GM20431 (cell line): ENCODE results near the gene VPS35.

Source experiments
- in situ Hi-C: fragments of 300-500 bp; cut with MseI, MboI; formaldehyde crosslinking; loops from one replicate; pipeline ENCODE4 v1.15.0; 2020; ENCODE audit warnings: low sequenced_read_pairs; ENCODE audit not compliant: unreplicated experiment

The VPS35 gene

DNA sequence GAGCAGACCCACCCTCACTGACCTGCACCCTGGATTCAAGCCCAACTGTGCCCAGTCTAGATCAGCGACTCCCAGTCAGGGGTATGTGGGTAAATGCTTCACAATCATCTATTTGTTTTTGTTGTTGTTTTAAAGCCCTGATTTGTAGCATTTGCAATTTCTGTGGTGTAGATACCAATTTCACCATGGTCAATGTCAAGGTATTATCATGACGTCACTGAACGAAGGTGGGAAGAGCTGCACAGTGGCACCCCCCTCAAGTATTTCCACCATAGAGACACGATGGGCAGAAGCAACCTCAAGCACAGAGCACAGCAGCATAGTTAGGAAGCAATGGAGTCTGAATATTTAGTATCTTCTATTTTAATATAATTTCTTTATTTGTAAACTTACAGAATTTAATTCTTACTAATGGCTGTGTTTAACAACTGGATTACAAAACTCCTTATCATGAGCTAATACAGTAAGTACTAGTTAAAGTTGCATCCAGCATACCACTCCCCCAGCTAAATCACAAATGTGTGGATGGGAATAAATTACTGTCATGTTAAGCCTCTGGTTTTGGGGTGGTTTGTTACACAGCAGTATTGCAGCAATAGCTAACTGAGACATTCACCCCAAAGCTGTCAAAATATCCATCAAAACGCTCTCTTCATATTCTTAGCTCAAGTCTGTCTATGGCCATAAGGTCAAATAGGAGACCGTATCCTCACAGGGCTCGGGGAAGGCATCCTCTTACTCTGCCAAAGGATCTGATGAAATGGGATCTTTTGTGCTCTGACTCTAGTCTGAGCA, 26.0 kb upstream of the VPS35 start:
- in situ Hi-C loops: no loop called here

DNA sequence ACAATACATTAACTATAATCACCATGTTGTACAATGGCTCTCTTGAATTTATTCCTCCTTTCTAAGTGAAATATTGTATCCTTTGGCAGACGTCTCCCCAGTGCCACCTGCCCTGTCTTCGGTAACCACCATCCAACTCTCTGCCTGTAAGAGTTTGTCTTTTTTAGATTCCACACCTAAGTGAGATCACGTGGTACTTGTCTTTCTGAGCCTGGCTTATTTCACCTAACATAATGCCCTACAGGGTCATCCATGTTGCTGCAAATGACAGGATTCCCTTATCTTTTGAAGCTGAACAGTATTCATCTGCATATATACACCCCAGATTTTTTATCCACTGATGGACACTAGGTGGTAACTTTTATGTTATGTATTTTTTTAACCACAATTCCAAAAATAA, 24.7 kb upstream of the VPS35 start:
- in situ Hi-C loops: no loop called here

DNA sequence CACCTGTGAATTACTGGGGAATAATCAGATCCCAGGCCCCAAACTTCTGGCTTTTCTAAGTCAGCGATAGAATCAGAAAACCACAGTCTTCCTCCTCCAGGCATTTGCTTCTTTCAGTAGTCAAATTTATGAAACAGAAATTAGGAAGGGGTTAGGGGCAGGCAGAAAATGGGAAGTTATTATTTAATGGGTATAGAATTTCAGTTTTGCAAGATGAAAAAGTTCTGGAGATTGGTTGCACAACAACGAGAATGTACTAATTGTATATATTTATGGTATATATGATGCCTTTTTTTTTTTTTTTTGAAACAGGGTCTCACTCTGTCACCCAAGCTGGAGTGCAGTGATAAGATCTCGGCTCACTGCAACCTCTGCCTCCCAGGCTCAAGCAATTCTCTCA, 23.9 kb upstream of the VPS35 start:
- in situ Hi-C loops: no loop called here

DNA sequence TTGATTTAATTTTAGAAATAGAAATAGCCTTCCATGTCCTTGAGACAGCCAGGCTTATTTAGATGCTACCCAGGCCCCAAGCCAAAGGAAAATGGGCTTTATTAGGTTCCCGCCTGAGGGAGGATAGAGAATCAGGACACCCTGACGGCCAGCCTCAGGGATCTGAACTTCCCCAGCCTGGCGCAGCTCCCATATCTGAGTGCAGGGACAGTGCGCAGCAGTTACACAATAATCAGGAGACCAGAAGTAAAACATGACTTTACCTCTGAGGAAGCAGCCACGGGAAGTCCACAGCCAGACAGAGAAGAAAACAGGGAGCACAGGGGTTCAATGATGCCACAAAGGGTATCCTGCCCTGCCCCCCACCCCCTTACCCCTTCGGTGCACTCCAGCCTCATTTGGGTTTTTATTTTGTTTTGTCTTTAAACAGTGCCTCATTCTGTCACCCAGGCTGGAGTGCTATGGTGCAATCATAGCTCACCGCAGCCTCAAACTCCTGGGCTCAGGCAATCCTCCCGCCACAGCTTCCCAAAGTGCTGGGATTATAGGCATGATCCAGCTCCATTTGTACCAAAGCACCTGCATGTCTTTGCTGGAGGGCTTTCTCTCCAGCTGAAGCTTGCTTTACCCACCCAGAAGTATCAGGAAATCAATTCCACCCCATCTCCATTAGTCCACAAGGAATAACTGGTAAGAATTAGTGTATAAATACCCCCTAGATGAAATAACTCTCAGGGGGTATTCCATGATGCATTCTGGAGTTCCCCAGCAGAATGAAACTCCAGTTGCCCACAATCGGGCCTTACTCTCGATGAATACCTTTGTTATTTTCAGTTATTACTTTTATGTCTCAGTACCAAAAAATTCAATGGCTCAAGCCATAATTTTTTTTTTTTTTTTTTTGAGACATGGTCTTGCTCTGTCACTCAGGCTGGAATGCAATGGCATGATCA, 22.4 kb upstream of the VPS35 start:
- in situ Hi-C loops: no loop called here

DNA sequence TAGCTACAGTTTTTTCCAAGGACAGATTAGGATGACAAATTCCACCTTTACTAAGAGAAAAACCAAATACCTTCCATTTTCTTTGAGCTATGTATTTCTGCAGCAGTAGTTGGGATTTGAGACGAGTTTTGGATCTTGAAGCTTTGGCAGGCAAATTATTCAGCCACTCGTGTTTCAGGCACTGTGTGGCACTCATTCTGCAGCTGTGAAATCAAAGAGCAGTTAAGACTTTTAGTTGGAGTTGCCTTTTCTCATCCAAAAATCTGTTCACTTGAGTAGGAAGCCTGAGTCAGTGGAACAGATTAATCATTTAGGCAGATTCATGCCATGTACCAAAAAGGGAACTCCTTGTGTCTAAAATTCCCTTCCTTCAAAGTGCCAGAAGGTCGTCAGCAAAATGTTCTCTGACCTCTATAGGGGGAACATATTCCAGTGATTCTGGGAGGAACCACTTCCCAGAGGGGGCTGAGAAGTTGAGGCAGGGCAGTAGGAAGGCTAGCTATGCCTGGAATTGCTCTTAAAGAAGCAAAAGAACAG, 20.6 kb upstream of the VPS35 start:
- in situ Hi-C loops: no loop called here

DNA sequence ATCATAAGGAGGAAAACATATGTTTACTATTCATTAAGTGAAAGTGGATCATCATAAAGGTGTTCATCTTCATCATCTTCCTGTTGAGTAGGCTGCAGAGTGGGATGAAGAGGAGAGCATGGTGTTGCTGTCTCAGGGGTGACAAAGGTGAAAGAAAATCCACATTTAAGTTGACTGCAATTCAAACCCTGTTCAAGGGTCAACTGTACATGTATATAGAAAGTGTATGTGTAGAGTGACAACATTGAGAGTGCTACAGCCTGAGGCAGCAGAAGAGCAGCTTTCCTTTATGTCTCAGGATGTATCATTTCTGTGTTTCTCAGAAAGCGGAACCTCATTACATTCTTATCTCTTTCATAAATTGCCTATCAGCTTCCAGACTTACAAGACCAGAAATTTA, 17.7 kb upstream of the VPS35 start:
- in situ Hi-C loops: no loop called here

DNA sequence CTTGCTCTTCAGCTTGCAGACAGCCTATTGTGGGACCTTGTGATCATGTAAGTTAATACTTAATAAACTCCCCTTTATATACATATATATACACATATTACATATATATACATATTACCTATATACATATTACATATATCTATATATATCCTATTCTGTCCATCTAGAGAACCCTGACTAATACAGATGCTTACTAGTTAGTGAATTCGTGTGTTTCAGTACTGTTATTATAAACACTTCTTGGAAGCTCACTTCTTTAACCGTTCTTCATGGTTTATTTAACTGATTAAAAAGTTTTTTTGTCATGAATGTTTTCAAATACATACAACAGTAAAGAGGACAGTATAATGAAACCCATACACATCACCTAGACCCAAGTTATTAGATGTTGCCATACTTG, 13.1 kb upstream of the VPS35 start:
- in situ Hi-C loops: no loop called here

DNA sequence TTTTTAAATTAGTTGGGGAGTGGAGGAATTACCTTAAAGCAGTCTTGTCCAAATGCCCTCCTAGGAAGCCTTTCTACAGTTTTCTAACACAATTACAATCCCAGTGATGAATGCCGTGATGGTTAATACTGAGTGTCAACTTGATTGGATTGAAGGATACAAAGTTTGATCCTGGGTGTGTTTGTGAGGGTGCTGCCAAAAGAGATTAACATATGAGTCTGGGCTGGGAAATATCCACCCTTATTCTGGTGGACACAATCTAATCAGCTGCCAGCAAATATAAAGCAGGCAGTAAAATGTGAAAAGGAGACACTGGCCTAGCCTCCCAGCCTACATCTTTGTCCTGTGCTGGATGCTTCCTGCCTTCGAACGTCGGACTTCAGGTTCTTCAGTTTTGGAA, 12.6 kb upstream of the VPS35 start:
- in situ Hi-C loops: no loop called here

DNA sequence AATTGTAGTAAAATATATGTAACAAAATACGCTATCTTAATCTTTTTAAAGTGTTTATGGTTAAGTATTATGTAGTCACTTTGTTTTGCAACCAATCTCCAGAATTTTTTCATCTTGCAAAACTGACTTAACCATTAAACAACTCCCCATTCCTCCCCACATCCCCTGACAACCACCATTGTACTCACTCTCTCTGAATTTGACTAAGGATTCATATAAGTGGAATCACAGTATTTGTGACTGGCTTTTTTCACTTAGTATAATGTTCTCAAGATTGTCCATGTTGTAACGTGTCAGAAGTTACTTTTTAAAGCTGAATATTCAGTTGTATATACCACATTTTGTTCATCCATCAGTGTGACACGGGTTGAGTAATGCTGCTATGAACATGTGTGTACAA, 11.1 kb upstream of the VPS35 start:
- in situ Hi-C loops: no loop called here

DNA sequence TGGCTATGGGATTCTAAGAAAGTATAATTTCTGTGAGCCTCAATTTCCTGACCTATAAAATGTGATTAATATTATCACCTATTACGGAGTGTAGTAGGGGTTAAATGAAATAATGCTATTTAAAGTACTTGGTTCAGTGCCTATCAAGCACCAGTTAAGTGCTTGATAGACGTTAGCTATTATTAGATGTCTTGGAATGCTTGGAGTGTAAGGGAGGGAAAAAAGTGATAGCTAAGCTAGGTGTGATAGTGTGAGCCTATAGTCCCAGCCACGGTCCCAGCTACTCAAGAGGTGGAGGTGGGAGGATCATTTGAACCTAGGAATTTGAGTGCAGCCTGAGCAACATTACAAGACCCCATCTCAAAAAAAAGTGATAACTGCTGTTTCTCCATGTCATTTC, 8.0 kb upstream of the VPS35 start:
- in situ Hi-C loops: no loop called here

DNA sequence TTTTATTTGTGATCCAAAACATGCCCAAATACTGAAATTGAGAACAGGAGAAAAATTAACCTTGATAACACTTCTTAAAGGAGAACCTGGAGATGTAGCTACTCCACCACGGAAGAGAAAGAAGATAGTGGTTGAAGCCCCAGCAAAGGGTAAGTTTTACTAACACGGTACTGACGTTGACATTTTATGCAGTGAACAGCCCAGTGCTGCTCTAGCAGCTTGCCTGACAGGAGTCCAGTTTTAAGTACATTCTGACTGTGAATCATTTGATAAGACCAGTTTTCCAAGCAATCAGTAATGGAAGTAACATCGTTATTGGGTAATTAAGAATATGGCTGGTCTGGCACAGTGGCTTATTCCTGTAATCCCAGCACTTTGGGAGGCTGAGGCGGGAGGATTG, 7.0 kb upstream of the VPS35 start:
- in situ Hi-C loops: no loop called here

DNA sequence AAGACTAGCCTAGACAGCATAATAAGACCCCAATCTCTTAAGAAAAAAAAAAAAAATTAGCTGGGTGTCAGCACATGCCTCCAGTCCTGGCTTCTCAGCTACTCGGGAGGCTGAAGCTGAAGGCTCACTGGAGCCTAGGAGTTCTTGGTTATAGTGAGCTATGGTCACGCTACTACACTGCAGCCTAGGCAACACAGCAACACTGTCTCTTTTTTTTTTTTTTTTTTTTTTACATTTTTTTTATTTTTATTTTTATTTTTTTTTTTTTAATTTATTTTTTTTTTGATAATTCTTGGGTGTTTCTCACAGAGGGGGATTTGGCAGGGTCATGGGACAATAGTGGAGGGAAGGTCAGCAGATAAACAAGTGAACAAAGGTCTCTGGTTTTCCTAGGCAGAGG, 4.6 kb upstream of the VPS35 start:
- in situ Hi-C loops: no loop called here

DNA sequence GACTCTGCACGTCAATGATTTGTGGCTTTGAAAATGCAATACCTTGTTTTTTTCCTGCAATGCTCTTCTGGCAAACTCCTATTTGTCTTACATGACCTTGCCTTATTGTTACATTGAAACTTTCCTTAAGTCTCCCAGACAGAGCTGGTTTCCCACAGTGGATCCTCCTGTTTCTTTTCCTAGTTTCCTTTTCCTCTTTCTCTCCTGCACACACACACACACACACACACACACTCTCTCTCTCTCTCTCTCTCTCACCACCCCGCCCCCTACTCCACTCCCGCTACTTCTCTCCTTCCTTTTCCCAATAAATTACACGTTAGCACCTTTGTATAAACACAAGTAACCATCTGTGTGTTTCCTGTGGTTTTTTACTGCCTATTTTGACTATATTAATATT, 2.7 kb upstream of the VPS35 start:
- in situ Hi-C loops: no loop called here

DNA sequence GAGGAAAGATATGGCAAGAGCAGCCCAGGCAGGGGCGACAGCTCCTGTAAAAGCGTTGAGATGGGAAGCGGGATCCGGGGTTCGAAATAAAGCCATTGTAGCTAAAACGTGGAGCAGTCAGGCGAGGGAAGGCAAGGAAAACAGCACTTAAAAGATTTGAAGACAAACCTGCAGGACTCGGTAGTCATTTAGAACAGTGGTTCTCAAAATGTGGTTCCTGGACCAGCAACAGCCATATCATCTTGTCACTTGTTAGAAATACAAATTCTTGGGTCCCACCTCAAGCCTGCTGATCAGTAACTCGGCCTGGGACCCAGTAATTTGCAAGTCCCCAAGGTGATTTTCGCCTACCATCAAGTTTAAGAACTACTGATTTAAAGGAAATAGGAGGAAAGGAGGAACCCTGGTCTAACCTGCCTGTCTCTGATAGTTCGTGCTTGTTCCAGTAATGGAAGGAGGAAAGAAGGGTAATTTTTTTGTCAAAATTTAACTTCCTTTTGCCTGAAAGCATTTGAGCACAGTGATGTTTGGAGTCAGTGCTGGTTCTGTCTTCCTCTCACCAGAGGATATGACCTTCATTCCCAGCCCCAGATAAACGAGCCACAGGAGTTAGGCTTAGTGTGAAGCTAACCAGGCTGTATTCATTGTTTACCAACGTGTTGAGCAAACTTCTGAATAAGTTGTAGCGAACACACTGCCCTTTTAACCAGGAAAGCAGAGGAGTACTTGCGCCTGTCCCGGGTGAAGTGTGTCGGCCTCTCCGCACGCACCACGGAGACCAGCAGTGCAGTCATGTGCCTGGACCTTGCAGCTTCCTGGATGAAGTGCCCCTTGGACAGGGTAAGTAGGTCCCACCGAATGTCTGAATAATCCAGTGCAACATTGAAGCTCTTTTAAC, 1.6 kb upstream of the VPS35 start:
- in situ Hi-C loops: no loop called here

DNA sequence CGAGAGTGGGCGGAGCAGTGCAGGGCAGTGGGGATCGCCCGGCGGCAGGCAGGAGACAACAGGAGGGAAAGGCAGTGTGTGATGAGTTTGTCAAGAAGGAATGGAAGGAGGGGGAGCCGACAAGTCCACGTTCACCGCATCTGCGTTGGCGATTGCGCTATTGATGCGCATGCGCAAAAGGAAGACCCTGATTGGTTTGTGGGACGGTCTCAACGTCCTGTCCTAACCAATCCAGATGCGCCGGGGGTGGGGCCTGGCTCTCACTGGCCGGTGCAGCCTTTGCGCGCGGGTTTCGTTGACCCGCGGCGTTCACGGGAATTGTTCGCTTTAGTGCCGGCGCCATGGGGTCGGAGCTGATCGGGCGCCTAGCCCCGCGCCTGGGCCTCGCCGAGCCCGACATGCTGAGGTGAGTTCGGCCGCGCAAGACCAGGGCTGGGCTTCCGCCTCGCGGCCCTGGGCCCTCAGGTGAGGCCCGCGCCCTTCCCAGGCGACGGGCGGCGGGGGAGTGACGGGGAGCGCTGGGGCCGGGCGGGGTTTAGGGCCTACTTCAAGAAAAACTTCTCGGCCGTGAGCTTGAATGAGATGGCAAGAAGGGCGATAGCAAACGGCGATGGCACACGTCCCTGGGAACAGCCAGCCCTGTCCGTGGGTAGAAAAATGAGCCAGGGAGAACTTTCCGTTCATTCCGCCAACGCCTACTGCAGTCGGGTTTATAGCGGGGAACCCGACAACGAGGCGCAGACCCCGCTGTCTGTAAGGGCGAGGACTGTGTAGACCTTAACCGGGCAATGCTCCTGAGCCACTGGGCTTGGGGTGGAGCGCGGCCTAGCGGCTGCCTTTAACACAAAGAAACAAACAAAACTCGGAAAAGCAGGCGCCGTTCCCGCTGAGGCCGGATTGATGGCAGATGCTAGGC, 645 bp upstream of the VPS35 start, which contains the start of gene ORC6:
TSS of gene ORC6 (plus strand) at position 295 of the 916 bp plus-strand sequence. CDS start at position 342, 47 bp downstream.
- in situ Hi-C loops: no loop called here

DNA sequence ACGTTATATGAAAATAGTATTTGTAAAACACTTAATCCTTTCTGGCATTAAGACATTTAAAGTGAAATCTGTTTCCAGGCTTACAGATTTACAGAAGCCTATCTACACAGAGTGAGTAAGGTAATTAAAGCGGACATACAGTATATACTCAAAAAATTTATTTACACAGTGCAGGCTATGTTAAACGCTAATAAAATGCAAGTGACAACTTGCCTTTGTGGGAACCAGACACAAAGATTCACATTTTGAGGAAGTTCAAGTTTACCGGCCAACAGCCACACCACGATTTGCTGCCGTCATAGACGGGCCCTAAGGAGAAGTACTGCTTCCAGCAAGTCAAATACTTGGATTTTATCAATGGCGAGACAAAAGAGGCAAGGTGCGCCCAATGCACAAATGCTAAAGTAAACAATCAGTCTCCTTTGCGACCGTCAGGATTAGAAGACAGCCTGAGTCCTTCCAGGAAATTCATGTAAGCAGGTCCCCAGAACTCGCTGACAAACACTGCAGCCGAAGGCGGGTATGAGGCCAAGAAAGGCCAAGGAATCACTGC, 801 bp downstream of the VPS35 start:
- in situ Hi-C loops: no loop called here

DNA sequence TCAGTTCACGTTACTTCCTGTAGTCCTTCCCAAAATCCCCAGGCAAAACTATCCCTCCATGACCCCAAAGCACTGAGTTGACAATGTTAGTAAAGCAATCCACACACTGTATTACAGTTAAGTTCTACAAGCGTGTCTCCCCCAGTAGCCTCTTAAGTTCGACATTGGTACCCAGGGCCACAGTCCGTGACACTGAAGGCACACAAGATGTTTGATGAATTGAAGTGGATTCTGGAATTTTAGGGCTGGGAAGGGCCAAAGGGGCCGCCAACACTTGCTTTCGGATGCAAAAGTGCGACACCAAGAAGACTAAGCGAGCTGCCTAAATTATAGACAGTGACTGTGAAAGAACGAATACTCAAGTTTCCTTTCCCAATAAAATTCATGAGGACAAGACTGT, 1.5 kb downstream of the VPS35 start:
- in situ Hi-C loops: no loop called here

DNA sequence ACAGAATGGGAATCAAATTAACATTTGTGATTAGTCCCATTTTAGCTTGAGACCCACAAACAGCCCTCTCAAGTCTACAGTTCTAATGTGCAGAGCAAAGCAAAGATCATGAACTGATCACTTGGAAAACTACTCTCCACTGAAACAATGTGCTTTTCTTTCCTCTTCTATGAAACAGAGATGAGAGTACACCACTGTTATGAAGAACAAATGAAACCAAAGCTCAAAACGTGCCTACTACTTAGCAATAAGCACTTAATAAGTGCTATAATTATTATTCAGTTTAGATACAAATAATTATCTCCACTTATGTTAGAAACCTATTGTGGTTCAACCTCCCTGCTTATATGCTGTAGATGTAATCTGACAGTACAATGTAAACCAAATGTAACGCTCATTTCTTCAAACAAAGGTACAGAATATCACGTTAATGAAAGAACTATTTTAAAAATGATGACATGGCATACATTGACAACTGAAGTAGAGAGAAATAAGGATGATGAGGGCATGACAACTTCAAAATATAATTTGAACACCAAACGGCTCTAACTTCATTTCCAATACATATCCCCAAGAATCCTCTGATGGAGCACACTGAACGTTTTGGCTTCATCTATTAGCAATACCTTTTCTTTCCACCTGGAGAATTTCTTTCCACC, 2.0 kb downstream of the VPS35 start:
- in situ Hi-C loops: no loop called here
